Measurements from ENCODE around the gene SND1.
A peak's percentile ranks its signal among the peaks of the same experiment; 100 is the strongest.

SND1 gene

GRCh38 chr7:128000048-128000447, 348.1 kb downstream of the SND1 start:
- DNase-seq (ENCODE audit: low read depth): peak; percentile 24
- no peak for TF ChIP-seq CTCF (IDR thresholded peaks at IDR 0.05; ENCODE audit: insufficient read depth, low read depth, low read length, missing control alignments)

GRCh38 chr7:128000854-128001265, 348.9 kb downstream of the SND1 start:
- no peak overlapping the region for H3K4me3 ChIP-seq (ENCODE audit: low read depth, low read length)
- TF ChIP-seq CTCF (IDR thresholded peaks at IDR 0.05; ENCODE audit: insufficient read depth, low read depth, low read length, missing control alignments): no peak
- DNase-seq (ENCODE audit: low read depth): peak; percentile 78

More at GRCh38 chr7:128000048-128000447, 348.1 kb downstream of the SND1 start:
- no peak overlapping the region for H3K4me3 ChIP-seq (ENCODE audit: low read depth, low read length)

GRCh38 chr7:128003167-128003566, 351.2 kb downstream of the SND1 start:
- DNase-seq (ENCODE audit: low read depth): peak; percentile 38
- no peak overlapping the region for H3K4me3 ChIP-seq (ENCODE audit: low read depth, low read length)
- TF ChIP-seq CTCF (IDR thresholded peaks at IDR 0.05; ENCODE audit: insufficient read depth, low read depth, low read length, missing control alignments): no peak

GRCh38 chr7:128003787-128004186, 351.8 kb downstream of the SND1 start:
- TF ChIP-seq CTCF (IDR thresholded peaks at IDR 0.05; ENCODE audit: insufficient read depth, low read depth, low read length, missing control alignments): no peak
- DNase-seq (ENCODE audit: low read depth): no peak
- H3K4me3 ChIP-seq (ENCODE audit: low read depth, low read length): no peak overlapping the region

GRCh38 chr7:128004623-128005022, 352.6 kb downstream of the SND1 start:
- no peak for TF ChIP-seq CTCF (IDR thresholded peaks at IDR 0.05; ENCODE audit: insufficient read depth, low read depth, low read length, missing control alignments)
- no peak overlapping the region for H3K4me3 ChIP-seq (ENCODE audit: low read depth, low read length)
- no peak for DNase-seq (ENCODE audit: low read depth)

GRCh38 chr7:128005117-128005516, 353.1 kb downstream of the SND1 start:
- no peak for TF ChIP-seq CTCF (IDR thresholded peaks at IDR 0.05; ENCODE audit: insufficient read depth, low read depth, low read length, missing control alignments)
- H3K4me3 ChIP-seq (ENCODE audit: low read depth, low read length): no peak overlapping the region
- no peak for DNase-seq (ENCODE audit: low read depth)

GRCh38 chr7:128005759-128006159, 353.8 kb downstream of the SND1 start:
- DNase-seq (ENCODE audit: low read depth): no peak
- H3K4me3 ChIP-seq (ENCODE audit: low read depth, low read length): no peak overlapping the region
- TF ChIP-seq CTCF (IDR thresholded peaks at IDR 0.05; ENCODE audit: insufficient read depth, low read depth, low read length, missing control alignments): no peak
